Right cardiac atrium (tissue), 5 donors: Measurements from ENCODE around the gene PCSK6. TPM values are rescaled to one million over a fixed set of nuclear protein-coding genes. Genes with fewer than 3 reads are reported as not detected.

ENCODE experiments used
- ATAC-seq, 2 donors: fragments of 200-7000 bp; cut with Tn5 transposase; one replicate each; pipeline versions ENCODE4 v1.8.0 to v1.9.1; 2020; ENCODE audit warnings: moderate library complexity in 2 of 2, mild to moderate bottlenecking in 1 of 2
- DNase-seq, 3 donors: peaks; one replicate each; pipeline ENCODE4 v3.0.0-alpha.2; 2020
- H3K27ac ChIP-seq: one replicate; pipeline ENCODE4 v1.5.1; 2013; ENCODE audit warnings: mild to moderate bottlenecking, low read length, control low read depth, moderate library complexity
- H3K27me3 ChIP-seq: one replicate; pipeline ENCODE4 v1.6.1; 2013; ENCODE audit not compliant: control insufficient read depth, insufficient read depth
- H3K4me1 ChIP-seq: one replicate; pipeline ENCODE4 v1.6.1; 2013; ENCODE audit warnings: low read length; ENCODE audit not compliant: control insufficient read depth, insufficient read depth
- H3K4me3 ChIP-seq: one replicate; pipeline ENCODE4 v1.5.1; 2013; ENCODE audit warnings: low read length, control low read depth
- H3K9me3 ChIP-seq: one replicate; pipeline ENCODE4 v1.6.1; 2013; ENCODE audit warnings: low read length; ENCODE audit not compliant: control insufficient read depth
- WGBS: extraction: QIAGEN DNeasy Blood & Tissue Kit; methylation state at CpG from one replicate; pipeline ENCODE4 v1.1.7; 2013; 5-methylcytosine and 5-hydroxymethylcytosine counted together
- intact Hi-C, 4 donors: fragments of 100-400 bp; cut with DNase I; formaldehyde crosslinking; loops; one replicate each; pipeline versions ENCODE4 v1.11.0 to v1.14.0; 2022 to 2023
- polyA plus RNA-seq: library from polyadenylated mRNA; stranded (reverse); fragments of 200-250 nt; gene quantifications from one replicate; pipeline ENCODE4 v1.2.3, GENCODE V29; 2013
- total RNA-seq, 4 donors: library from RNA; stranded (reverse); fragmentation: NEBNext Ultra II Directional; extraction: Animal tissue kit (Norgen Biotek cat#: 25700); gene quantifications; one replicate each; pipeline ENCODE4 v1.2.1, GENCODE V29; 2021
- donor health status: healthy with polysubstance abuse.
- donor health status: DM: no; HTN: yes; CAD: no.
- donor health status: DM: no; HTN: no; CAD: no.
- donor health status: DM: no; HTN: yes; CAD: no; lungs with severe emphysema.
- donor health status: DM: yes; HTN: yes; CAD: no.

The PCSK6 gene
- total and polyA plus RNA-seq, 5 donors: 7.7 to 21.4 (median 14.2) TPM

DNA sequence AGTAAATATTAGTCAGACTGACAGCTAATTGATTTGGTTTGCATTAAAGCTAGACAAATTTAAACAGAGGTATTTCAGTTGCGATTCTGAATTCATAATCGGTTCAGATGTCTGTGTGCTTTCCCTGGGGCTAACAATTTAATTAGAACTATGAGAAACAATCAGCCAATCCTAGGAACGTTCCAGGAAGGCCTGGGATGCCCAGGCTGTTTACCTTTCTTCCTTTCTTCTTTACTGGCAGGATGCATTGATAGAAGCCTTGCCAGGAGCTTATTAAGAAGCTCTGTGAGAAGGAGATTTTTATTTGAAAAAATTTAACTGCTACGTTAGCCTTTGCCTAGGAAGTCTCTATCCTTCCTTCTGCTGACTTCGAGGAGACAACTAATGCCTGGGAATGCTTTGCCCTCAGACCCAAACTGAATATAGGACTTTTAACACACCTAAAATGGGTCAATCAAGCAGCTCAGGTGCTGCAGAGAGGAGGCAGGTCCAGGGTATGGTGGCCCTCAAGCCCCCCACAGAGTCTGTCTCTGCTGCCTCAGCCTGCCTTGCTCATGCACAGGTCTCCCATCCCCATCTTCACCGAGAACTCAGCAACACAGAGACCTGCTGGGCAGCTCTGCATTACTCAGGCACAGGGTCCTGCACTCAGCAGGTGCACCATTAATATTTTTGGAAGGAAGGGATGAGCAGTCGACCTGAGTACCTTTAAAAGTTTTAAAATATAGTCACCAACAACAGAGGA lies 48.5 kb downstream of the PCSK6 start:
- H3K27me3 ChIP-seq: no peaks in the 10 kb centered on the region
- peaks cover 1% of the 10 kb centered on the region for H3K4me1 ChIP-seq
- intact Hi-C loops: no loop called here
- no peak overlapping the region for H3K4me3 ChIP-seq
- H3K9me3 ChIP-seq: no peaks in the 10 kb centered on the region
- DNase-seq: no peak
- ATAC-seq: no peak
- 56% methylated on average over 7 of the region's 7 CpGs for WGBS
- H3K27ac ChIP-seq: no peak overlapping the region

DNA sequence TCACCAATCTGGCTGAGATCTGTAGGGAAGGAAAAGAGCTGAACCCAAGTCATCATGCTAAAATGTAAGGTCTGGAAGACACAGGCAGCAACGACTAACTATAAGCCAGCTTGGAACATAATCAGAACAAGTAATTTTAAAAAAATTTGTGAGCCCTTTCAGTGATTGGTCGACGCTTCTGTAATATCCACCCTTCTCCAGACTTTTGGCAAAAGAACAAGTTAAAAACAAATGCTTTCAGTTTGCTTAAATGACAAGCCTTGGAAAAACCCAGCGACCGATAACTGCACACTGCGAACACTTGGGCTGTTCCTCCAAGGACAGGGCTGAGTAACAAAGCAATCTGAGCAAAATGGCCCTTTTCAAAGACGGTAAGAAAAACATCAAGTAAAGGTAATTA lies 49.6 kb downstream of the PCSK6 start:
- Histone ChIP-seq H3K27ac (peak overlapping the region; percentile 74), H3K4me3 (no peak overlapping the region), H3K27me3 (no peaks in the 10 kb centered on the region), H3K9me3 (no peaks in the 10 kb centered on the region), H3K4me1 (peaks cover 1% of the 10 kb centered on the region)
- DNase-seq (no peak), ATAC-seq (peak; percentile 68 to 69)
- intact Hi-C loops: no loop called here
- 52% methylated on average over 7 of the region's 7 CpGs for WGBS

DNA sequence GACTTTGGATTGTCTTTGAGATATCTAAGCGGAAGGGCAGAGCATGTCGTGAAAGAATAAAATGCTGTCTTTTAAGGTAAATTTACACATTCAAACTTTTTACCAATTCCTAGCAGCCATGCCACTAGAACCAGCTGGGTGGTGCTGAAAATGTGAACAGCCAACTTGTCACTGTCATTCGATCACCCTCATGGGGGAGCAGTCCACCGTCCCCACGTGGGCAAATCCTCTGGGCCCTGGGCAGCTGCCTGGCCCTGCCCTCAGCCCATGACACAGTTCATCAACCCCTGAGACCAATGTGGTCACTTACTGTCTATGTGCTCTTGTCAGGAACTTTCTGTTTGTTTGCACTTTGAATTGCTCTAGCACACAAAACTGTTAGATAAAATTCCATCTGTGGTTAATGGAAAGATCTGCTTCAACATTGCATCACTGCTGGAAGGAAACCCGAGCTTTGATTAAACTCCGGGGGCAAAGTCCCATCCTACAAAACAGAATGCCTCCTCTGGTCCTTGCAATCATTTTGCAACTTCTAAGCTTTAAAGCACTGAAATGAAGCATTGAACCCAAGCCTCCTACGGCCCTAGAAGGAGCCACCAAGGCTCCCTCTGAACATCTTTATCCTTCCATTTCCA lies 50.1 kb downstream of the PCSK6 start:
- ATAC-seq (peak; percentile 76 to 77), DNase-seq (peak in 1 of 3 donors; percentile 54)
- Histone ChIP-seq H3K9me3 (no peaks in the 10 kb centered on the region), H3K27me3 (no peaks in the 10 kb centered on the region), H3K4me1 (peaks cover 1% of the 10 kb centered on the region), H3K27ac (peak overlapping the region; percentile 69), H3K4me3 (no peak overlapping the region)
- WGBS: 56% methylated on average over 8 of the region's 8 CpGs
- intact Hi-C loops: no loop called here

DNA sequence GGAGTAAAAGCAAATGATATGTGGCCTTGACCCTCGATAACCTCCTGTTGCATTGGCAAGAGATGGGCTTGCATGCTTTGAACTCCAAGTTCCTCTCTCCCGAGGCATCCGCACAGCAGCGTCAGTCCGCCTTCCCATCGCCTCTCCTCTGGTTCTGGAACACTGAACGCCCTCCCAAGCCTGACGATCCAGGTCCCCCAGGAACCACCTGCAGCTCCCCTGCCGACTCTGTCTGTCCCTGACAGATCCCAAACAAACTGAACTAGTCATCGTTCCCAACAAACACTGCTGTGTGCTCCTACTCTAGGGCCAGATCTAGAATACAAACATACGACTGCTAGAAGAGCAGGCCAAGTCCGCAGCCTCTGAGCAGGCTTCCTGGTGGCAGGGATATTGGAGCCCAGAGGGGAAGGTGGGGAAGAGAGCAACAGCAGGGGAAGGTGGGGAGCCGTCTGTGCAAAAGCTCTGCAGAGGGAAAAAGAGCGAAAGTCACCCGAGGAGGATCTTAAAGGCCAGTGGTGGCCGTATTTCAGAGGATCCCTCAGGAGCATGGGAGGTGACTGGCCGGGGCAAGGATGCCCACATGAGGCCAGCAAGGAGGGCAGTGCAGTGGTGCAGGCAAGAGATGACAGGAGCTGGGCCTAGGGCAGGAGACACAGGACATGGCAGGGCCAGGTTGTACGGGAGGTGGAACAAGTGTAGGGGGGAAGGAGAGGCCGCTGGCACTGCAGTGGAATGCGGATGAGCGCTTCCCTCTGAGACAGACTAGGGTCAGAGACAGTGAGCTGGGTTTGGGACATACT lies 50.8 kb downstream of the PCSK6 start:
- Histone ChIP-seq H3K4me1 (peaks cover 1% of the 10 kb centered on the region), H3K9me3 (no peaks in the 10 kb centered on the region), H3K4me3 (no peak overlapping the region), H3K27me3 (no peaks in the 10 kb centered on the region), H3K27ac (peak overlapping the region; percentile 9)
- ATAC-seq (peak; percentile 10 to 17), DNase-seq (no peak)
- 68% methylated on average over 21 of the region's 21 CpGs for WGBS
- intact Hi-C loops: no loop called here

DNA sequence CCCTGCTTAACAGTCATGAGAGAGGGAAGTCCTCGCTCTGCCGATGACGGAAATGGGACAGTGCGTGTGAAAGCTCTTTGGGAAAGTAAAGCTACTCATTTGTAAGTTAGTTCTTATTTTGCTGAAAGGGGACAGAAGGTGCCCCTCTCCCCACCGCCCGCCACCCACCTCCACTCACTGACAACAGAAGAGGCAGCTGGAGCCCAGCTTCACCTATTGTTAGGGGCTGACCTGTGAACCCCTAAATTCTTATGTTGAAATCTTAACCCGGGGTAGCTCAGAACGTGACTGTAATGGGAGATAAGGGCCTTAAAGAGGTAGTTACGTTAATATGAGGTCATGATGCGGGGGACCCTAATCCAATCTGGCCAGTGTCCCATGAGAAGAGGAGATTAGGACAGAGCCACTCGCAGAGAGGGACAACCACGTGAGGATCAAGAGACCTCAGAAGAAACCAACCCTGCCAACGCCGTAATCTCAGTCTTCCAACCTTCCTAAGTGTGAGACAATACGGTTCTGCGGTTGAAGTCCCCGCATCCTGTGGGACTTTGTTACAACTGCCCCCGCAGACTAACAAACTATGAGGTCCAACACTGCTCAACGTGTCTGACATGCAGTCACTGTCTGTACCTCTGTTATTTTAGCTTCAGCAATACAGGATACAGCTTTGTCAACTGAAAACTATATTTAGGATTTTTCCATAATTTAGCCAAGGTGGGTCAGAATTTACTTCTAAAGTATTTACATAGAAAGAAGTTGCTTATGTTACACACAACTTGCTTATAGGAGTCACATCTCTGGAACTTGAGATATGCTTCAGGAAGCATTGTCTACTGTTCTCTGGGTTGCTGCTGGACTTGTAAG lies 51.7 kb downstream of the PCSK6 start:
- 68% methylated on average over 19 of the region's 19 CpGs for WGBS
- no peak overlapping the region for H3K27ac ChIP-seq
- DNase-seq: no peak

DNA sequence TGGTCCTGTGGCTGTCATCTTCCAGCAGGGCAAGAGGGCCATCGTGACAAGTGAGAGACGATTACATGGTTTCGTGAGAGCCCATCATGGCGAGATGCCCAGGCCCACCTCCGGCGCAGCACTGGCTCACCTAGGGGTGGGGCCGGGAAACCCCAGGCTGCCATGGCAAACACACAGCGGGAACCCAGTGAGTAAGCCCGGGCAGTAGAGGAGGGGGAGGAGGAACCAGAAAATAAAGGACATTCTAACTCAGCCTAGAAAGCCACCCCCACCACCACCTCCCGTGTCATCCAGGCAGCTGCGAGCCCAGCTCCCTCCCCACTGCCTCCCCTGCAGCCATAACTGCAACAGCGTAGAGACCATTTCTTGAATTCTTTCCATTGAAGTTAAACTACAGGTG lies 52.3 kb downstream of the PCSK6 start:
- ATAC-seq (no peak), DNase-seq (no peak)
- H3K4me3 ChIP-seq: no peak overlapping the region
- WGBS: 86% methylated on average over 12 of the region's 12 CpGs
- H3K9me3 ChIP-seq: no peaks in the 10 kb centered on the region
- no peak overlapping the region for H3K27ac ChIP-seq
- H3K4me1 ChIP-seq: peaks cover 1% of the 10 kb centered on the region
- no peaks in the 10 kb centered on the region for H3K27me3 ChIP-seq
- intact Hi-C loops: no loop called here

More for the DNA sequence above, 51.7 kb downstream of the PCSK6 start:
- no peak for ATAC-seq
- no peak overlapping the region for H3K4me3 ChIP-seq
- H3K4me1 ChIP-seq: peaks cover 1% of the 10 kb centered on the region
- intact Hi-C loops: no loop called here
- no peaks in the 10 kb centered on the region for H3K27me3 ChIP-seq
- H3K9me3 ChIP-seq: no peaks in the 10 kb centered on the region

DNA sequence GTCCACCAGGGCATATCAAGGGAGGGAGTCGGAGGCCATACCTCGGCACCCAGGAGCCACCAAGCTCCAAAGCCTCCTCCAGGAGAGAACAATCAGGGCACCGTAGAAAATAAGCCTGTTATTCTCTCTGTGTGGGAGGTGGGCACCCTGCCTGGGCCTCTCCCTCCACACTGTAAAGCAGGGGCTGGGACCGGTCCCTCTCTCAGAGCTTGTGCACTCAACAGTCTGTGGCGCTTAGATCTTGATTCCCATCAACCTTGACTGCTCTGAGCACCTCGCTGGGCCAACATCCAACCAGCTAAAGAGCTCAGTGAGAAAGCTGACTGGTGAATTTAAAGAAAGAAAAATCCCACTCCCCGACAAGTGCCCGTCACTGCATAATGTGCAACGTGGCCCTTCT lies 53.0 kb downstream of the PCSK6 start:
- intact Hi-C loops: no loop called here
- Histone ChIP-seq H3K9me3 (no peaks in the 10 kb centered on the region), H3K27me3 (no peaks in the 10 kb centered on the region), H3K4me1 (peaks cover 1% of the 10 kb centered on the region), H3K27ac (no peak overlapping the region), H3K4me3 (no peak overlapping the region)
- ATAC-seq (no peak), DNase-seq (no peak)
- 91% methylated on average over 9 of the region's 9 CpGs for WGBS

DNA sequence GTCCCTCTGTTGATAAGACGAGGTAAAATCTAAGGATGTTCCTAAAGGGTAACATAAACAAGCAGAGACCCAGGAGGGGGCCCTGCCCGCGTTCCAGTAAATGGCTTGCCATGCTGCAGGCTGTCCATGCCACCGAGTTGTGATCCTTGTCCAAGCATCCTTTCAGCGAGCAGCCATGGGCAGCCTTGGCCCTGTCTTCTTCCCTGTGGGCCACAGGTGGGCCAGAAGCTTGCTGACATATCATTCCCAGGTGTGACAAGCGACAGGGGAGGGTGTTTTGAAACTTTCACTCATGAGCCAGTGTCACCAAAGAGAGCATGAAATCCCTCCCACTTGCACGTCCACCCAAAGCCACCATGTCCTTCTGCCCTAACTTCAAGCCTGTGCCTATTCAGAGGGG lies 53.7 kb downstream of the PCSK6 start:
- 90% methylated on average over 7 of the region's 7 CpGs for WGBS
- H3K27ac ChIP-seq: no peak overlapping the region
- intact Hi-C loops: no loop called here
- peaks cover 1% of the 10 kb centered on the region for H3K4me1 ChIP-seq
- H3K27me3 ChIP-seq: no peaks in the 10 kb centered on the region
- no peak for DNase-seq
- ATAC-seq: no peak
- H3K4me3 ChIP-seq: no peak overlapping the region
- no peaks in the 10 kb centered on the region for H3K9me3 ChIP-seq

DNA sequence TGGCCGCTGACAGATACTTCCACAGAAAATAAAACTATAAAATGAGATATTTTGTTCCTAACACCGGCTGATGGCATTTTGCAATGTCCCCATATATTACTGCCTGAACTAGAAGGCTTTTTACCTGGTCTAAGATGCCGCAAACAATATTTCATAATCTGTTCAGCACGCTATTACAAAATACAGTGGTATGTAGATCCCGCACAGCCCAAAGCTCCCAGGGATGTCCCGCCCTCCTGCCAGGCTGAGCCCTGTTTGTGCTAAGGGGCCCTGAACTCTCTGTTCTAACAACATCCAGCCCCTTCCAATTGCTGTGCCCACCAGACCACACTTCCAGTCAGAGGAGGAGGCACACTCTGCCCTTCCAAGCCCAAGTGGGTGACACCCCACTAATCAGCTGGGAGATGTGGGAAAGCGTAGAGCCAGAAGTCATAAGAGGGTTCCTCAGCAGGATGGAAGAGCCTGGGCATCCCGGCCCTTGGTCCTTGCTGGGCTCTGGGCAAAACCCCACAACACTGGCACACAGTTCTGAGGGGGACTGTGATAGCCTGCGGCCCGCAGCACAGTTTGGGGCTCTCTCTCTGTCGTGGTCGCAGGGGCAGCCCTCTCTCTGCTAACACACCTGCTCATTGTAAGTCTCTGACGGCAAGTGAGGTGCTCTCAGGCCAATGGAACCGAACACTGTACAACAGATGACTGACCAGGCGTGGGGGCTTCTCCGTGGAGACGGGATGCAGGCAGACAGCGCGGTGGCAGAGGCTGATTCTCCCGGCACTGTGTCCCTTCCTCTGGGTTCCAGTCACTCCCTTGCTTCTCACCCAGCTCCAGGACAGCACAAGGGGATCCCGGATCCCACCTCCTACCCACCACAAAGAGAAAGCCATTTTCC lies 55.2 kb downstream of the PCSK6 start:
- DNase-seq (no peak), ATAC-seq (no peak)
- 90% methylated on average over 21 of the region's 21 CpGs for WGBS
- H3K27ac ChIP-seq: no peak overlapping the region
- no peaks in the 10 kb centered on the region for H3K27me3 ChIP-seq
- intact Hi-C loops: no loop called here
- H3K4me3 ChIP-seq: no peak overlapping the region
- no peaks in the 10 kb centered on the region for H3K9me3 ChIP-seq
- H3K4me1 ChIP-seq: peaks cover 1% of the 10 kb centered on the region

DNA sequence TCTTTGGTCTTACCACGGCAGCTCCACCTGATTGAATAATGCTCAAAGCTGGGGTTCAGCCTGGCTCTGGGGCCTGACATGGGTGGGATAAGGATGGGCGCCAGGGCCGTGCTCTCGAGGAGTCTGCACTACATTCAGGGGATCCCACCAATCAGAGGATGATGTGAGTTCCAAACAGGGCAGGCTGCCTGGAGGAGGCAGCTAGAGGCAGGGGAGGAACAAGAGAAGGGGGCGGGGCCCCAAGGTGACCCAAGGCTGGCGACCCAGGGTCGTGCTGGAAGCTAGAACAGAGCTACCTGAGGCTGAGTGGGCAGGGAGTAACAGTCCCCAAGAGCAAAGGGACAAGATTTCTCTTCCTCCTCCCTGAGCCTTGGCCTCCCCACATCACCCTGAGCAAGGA lies 56.1 kb downstream of the PCSK6 start:
- Histone ChIP-seq H3K9me3 (no peaks in the 10 kb centered on the region), H3K4me3 (no peak overlapping the region), H3K27me3 (no peaks in the 10 kb centered on the region), H3K4me1 (no peaks in the 10 kb centered on the region), H3K27ac (no peak overlapping the region)
- WGBS: 79% methylated on average over 7 of the region's 7 CpGs
- intact Hi-C loops: no loop called here
- no peak for DNase-seq
- no peak for ATAC-seq
